Measurements from ENCODE around the gene SLC16A5.
"Not testable (repeated sequence)": the region's sequence is repeated elsewhere in the genome, so short reads cannot be mapped to it uniquely, and the experiment has no call there.

The SLC16A5 gene

DNA sequence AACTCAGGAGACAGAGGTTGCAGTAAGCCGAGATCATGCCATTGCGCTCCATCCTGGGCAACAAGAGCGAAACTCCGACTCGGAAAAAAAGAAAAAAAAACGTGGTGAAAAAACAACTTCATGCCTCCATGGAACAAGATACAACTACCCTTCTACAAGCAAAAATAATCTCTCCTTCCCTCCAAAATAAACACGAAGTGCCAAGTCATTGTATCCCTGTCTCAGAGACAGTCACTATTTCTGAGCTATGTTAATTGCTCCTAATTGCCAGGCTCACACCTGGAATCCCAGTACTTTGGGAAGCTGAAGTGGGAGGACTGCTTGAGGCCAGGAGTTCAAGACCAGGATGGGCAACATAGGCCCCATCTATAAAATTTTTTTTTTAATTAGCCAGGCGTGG lies 19.0 kb upstream of the SLC16A5 start:
- Histone ChIP-seq H3K79me1 (ENCODE audit: low read depth, low read length) (no peaks in the 10 kb centered on the region), H4K91ac (ENCODE audit: low read depth, low read length, poor library complexity) (no peak overlapping the region), H2BK5ac (ENCODE audit: low read length) (no peak overlapping the region), H3K36me3 (replicated peaks in 1 of 2; ENCODE audit: control insufficient read depth in 2 of 2, insufficient read depth in 2 of 2, low read length in 2 of 2) (peaks cover 12 to 19% of the 10 kb centered on the region in 2 donors), H2BK15ac (ENCODE audit: low read length) (no peak overlapping the region), H3K14ac (ENCODE audit: low read length) (no peak overlapping the region), H2AK5ac (ENCODE audit: low read depth, low read length) (no peak overlapping the region), H3K27me3 (ENCODE audit: control insufficient read depth in 3 of 3, insufficient read depth in 3 of 3, low read depth in 1 of 3, low read length in 3 of 3) (no peaks in the 10 kb centered on the region), H3K27ac (replicated peaks; ENCODE audit: low read length) (no peak overlapping the region), H3K4me2 (ENCODE audit: insufficient read depth, low read length, poor library complexity, severe bottlenecking) (no peak overlapping the region), H2AFZ (ENCODE audit: low read length) (no peak overlapping the region), H3K4me1 (ENCODE audit: control insufficient read depth in 2 of 2, insufficient read depth in 1 of 2, low read depth in 1 of 2, low read length in 2 of 2) (no peaks in the 10 kb centered on the region), H3K4me3 (ENCODE audit: low read length in 2 of 2) (no peak overlapping the region), H4K8ac (ENCODE audit: low read depth, low read length) (no peak overlapping the region), H2BK120ac (ENCODE audit: low read depth, low read length) (no peak overlapping the region), H3K4ac (ENCODE audit: low read length) (no peak overlapping the region), H2BK12ac (ENCODE audit: low read length) (no peak overlapping the region), H3K23ac (ENCODE audit: low read depth, low read length, poor library complexity) (no peak overlapping the region), H3K9ac (ENCODE audit: low read depth, low read length, poor library complexity) (no peak overlapping the region), H3K18ac (ENCODE audit: low read length) (no peak overlapping the region), H3K9me3 (replicated peaks in 1 of 2; ENCODE audit: control insufficient read depth in 2 of 2, insufficient read depth in 1 of 2, low read depth in 1 of 2, low read length in 2 of 2) (no peaks in the 10 kb centered on the region)
- DNase-seq (ENCODE audit: low spot score) = no peak
- WGBS, 2 donors (ENCODE audit: extremely low coverage in 2 of 2, insufficient read length in 2 of 2, insufficient replicate concordance in 1 of 2) = no CpG with 5 or more reads among the region's 8 CpGs

- Histone ChIP-seq H3K27ac (replicated peaks; ENCODE audit: low read length) (no peak overlapping the region), H3K9me3 (replicated peaks in 1 of 2; ENCODE audit: control insufficient read depth in 2 of 2, insufficient read depth in 1 of 2, low read depth in 1 of 2, low read length in 2 of 2) (no peaks in the 10 kb centered on the region), H3K4me2 (ENCODE audit: insufficient read depth, low read length, poor library complexity, severe bottlenecking) (no peak overlapping the region), H3K23ac (ENCODE audit: low read depth, low read length, poor library complexity) (no peak overlapping the region), H3K9ac (ENCODE audit: low read depth, low read length, poor library complexity) (no peak overlapping the region), H4K91ac (ENCODE audit: low read depth, low read length, poor library complexity) (no peak overlapping the region), H3K18ac (ENCODE audit: low read length) (no peak overlapping the region), H3K79me1 (ENCODE audit: low read depth, low read length) (no peaks in the 10 kb centered on the region), H3K4me3 (ENCODE audit: low read length in 2 of 2) (no peak overlapping the region), H3K36me3 (replicated peaks in 1 of 2; ENCODE audit: control insufficient read depth in 2 of 2, insufficient read depth in 2 of 2, low read length in 2 of 2) (peaks cover 3 to 8% of the 10 kb centered on the region in 2 donors), H2AFZ (ENCODE audit: low read length) (no peak overlapping the region), H2BK120ac (ENCODE audit: low read depth, low read length) (no peak overlapping the region), H2BK15ac (ENCODE audit: low read length) (no peak overlapping the region), H2AK5ac (ENCODE audit: low read depth, low read length) (no peak overlapping the region), H2BK5ac (ENCODE audit: low read length) (no peak overlapping the region), H3K4ac (ENCODE audit: low read length) (no peak overlapping the region), H2BK12ac (ENCODE audit: low read length) (no peak overlapping the region), H4K8ac (ENCODE audit: low read depth, low read length) (no peak overlapping the region), H3K27me3 (ENCODE audit: control insufficient read depth in 3 of 3, insufficient read depth in 3 of 3, low read depth in 1 of 3, low read length in 3 of 3) (no peaks in the 10 kb centered on the region), H3K4me1 (ENCODE audit: control insufficient read depth in 2 of 2, insufficient read depth in 1 of 2, low read depth in 1 of 2, low read length in 2 of 2) (no peaks in the 10 kb centered on the region), H3K14ac (ENCODE audit: low read length) (no peak overlapping the region)
- WGBS, 2 donors (ENCODE audit: extremely low coverage in 2 of 2, insufficient read length in 2 of 2, insufficient replicate concordance in 1 of 2) = no CpG with 5 or more reads among the region's 2 CpGs
- DNase-seq (ENCODE audit: low spot score) = no peak
These were observed 18.0 kb upstream of the SLC16A5 start for GRCh38 chr17:75069783-75070182.

DNA sequence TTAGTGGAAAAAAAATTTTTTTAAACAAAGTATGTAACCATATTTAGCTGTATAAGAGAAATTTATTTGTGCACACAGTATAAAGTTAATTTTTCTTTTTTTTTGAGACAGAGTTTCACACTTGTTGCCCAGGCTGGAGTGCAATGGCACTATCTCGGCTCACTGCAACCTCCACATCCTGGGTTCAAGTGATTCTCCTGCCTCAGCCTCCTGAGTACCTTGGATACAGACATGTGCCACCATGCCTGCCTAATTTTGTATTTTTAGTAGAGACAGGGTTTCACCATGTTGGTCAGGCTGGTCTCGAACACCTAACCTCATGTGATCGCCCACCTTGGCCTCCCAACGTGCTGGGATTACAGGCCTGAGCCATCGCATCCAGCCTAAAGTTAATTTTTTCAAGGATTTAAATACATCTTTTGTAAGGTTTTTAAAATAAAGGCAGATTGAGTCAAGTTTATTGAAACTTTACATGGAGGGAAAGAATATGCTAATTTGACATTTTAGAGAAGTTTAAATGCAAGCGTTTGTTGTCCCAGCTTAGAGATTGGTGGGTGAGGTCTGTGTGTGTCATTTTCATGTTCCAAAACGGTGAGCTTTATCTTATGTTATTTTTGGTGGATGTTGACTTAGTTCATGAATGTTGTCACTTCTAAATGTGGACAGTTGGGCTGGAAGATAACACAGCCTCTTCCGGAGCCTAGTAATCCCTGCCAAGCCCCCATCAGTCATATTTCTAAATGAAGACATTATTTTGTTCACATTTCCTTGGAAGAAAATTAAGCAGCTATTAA lies 16.1 kb upstream of the SLC16A5 start:
- not testable (repeated sequence) for H3K27me3 ChIP-seq (ENCODE audit: control insufficient read depth in 3 of 3, insufficient read depth in 3 of 3, low read depth in 1 of 3, low read length in 3 of 3); H3K18ac ChIP-seq (ENCODE audit: low read length); H2AK5ac ChIP-seq (ENCODE audit: low read depth, low read length); H2BK15ac ChIP-seq (ENCODE audit: low read length); H3K4me1 ChIP-seq (ENCODE audit: control insufficient read depth in 2 of 2, insufficient read depth in 1 of 2, low read depth in 1 of 2, low read length in 2 of 2); H2BK120ac ChIP-seq (ENCODE audit: low read depth, low read length); H3K4me2 ChIP-seq (ENCODE audit: insufficient read depth, low read length, poor library complexity, severe bottlenecking); H3K79me1 ChIP-seq (ENCODE audit: low read depth, low read length); H3K9me3 ChIP-seq (replicated peaks in 1 of 2; ENCODE audit: control insufficient read depth in 2 of 2, insufficient read depth in 1 of 2, low read depth in 1 of 2, low read length in 2 of 2); H3K23ac ChIP-seq (ENCODE audit: low read depth, low read length, poor library complexity); H4K91ac ChIP-seq (ENCODE audit: low read depth, low read length, poor library complexity); H2BK5ac ChIP-seq (ENCODE audit: low read length); DNase-seq (ENCODE audit: low spot score); H3K27ac ChIP-seq (replicated peaks; ENCODE audit: low read length); H3K9ac ChIP-seq (ENCODE audit: low read depth, low read length, poor library complexity); H2AFZ ChIP-seq (ENCODE audit: low read length); H3K14ac ChIP-seq (ENCODE audit: low read length); H4K8ac ChIP-seq (ENCODE audit: low read depth, low read length); H2BK12ac ChIP-seq (ENCODE audit: low read length); H3K4me3 ChIP-seq (ENCODE audit: low read length in 2 of 2); H3K4ac ChIP-seq (ENCODE audit: low read length); H3K36me3 ChIP-seq (replicated peaks in 1 of 2; ENCODE audit: control insufficient read depth in 2 of 2, insufficient read depth in 2 of 2, low read length in 2 of 2)
- no CpG with 5 or more reads among the region's 8 CpGs for WGBS, 2 donors (ENCODE audit: extremely low coverage in 2 of 2, insufficient read length in 2 of 2, insufficient replicate concordance in 1 of 2)

DNA sequence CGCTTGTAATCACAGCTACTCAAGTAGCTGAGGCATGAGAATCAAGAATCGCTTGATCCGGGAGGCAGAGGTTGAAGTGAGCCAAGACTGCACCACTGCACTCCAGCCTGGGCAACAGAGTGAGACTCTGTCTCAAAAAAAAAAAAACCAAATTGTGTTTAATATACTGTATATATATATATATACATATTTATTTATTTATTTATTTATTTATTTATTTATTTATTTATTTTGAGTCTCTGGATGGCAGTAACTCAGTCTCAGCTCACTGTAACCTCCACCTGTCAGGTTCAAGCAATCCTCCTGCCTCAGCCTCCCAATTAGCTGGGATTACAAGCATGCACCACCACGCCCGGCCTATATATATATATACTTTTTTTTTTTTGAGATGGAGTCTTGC lies 14.8 kb upstream of the SLC16A5 start:
- WGBS, 2 donors (ENCODE audit: extremely low coverage in 2 of 2, insufficient read length in 2 of 2, insufficient replicate concordance in 1 of 2) = no CpG with 5 or more reads among the region's 5 CpGs
- H3K36me3 ChIP-seq (replicated peaks in 1 of 2; ENCODE audit: control insufficient read depth in 2 of 2, insufficient read depth in 2 of 2, low read length in 2 of 2); H2BK120ac ChIP-seq (ENCODE audit: low read depth, low read length); H4K8ac ChIP-seq (ENCODE audit: low read depth, low read length); H3K27me3 ChIP-seq (ENCODE audit: control insufficient read depth in 3 of 3, insufficient read depth in 3 of 3, low read depth in 1 of 3, low read length in 3 of 3); H3K4me2 ChIP-seq (ENCODE audit: insufficient read depth, low read length, poor library complexity, severe bottlenecking); H2AFZ ChIP-seq (ENCODE audit: low read length); H3K23ac ChIP-seq (ENCODE audit: low read depth, low read length, poor library complexity); H4K91ac ChIP-seq (ENCODE audit: low read depth, low read length, poor library complexity); H2BK12ac ChIP-seq (ENCODE audit: low read length); H3K27ac ChIP-seq (replicated peaks; ENCODE audit: low read length); H2BK15ac ChIP-seq (ENCODE audit: low read length); H3K9ac ChIP-seq (ENCODE audit: low read depth, low read length, poor library complexity); DNase-seq (ENCODE audit: low spot score); H3K4ac ChIP-seq (ENCODE audit: low read length); H3K79me1 ChIP-seq (ENCODE audit: low read depth, low read length); H3K4me3 ChIP-seq (ENCODE audit: low read length in 2 of 2); H3K18ac ChIP-seq (ENCODE audit: low read length); H3K4me1 ChIP-seq (ENCODE audit: control insufficient read depth in 2 of 2, insufficient read depth in 1 of 2, low read depth in 1 of 2, low read length in 2 of 2); H2AK5ac ChIP-seq (ENCODE audit: low read depth, low read length); H2BK5ac ChIP-seq (ENCODE audit: low read length); H3K9me3 ChIP-seq (replicated peaks in 1 of 2; ENCODE audit: control insufficient read depth in 2 of 2, insufficient read depth in 1 of 2, low read depth in 1 of 2, low read length in 2 of 2); H3K14ac ChIP-seq (ENCODE audit: low read length): not testable (repeated sequence)

Measured in neuronal stem cell (in vitro differentiated cells).